CD14-positive monocyte (primary cell): ENCODE data around the gene CAMK4. TPM values are rescaled to one million over a fixed set of nuclear protein-coding genes. Genes with fewer than 3 reads are reported as not detected.

Experiments used
- DNase-seq, 3 donors: peaks; one replicate each; pipeline ENCODE4 v3.0.0-alpha.2; 2011 to 2022
- H2AFZ ChIP-seq: 2 replicates; pipeline ENCODE4 v1.6.0; 2012; ENCODE audit warnings: mild to moderate bottlenecking, low read depth, low read length, inconsistent platforms; ENCODE audit not compliant: insufficient read depth, poor library complexity, severe bottlenecking
- H3K27ac ChIP-seq, 2 donors: 1 replicate in 1 of 2; 2 replicates in 1 of 2; pipeline ENCODE4 v1.5.1; 2012 to 2013; ENCODE audit warnings: low read length in 2 of 2, control low read depth in 1 of 2, inconsistent platforms in 1 of 2, low read depth in 1 of 2, mild to moderate bottlenecking in 1 of 2
- H3K27me3 ChIP-seq, 2 donors: one replicate each; pipeline versions ENCODE4 v1.6.0 to v1.6.1; 2011 to 2013; ENCODE audit warnings: low read length in 2 of 2; ENCODE audit not compliant: control insufficient read depth in 2 of 2, insufficient read depth in 2 of 2
- H3K36me3 ChIP-seq, 2 donors: replicated peaks in 1 of 2; 1 replicate in 1 of 2; 2 replicates in 1 of 2; pipeline versions ENCODE4 v1.5.1 to v1.6.1; 2012 to 2013; ENCODE audit warnings: low read length in 2 of 2, control low read depth in 1 of 2, inconsistent platforms in 1 of 2, mild to moderate bottlenecking in 1 of 2; ENCODE audit not compliant: insufficient read depth in 2 of 2, control insufficient read depth in 1 of 2
- H3K4me1 ChIP-seq, 2 donors: 1 replicate in 1 of 2; 2 replicates in 1 of 2; pipeline versions ENCODE4 v1.5.1 to v1.6.1; 2012 to 2013; ENCODE audit warnings: low read length in 2 of 2, control low read depth in 1 of 2, inconsistent platforms in 1 of 2, mild to moderate bottlenecking in 1 of 2, moderate library complexity in 1 of 2; ENCODE audit not compliant: insufficient read depth in 2 of 2, control insufficient read depth in 1 of 2
- H3K4me2 ChIP-seq: replicated peaks from 2 replicates; pipeline ENCODE3; 2012; ENCODE audit warnings: low read length, moderate library complexity, mild to moderate bottlenecking; ENCODE audit not compliant: poor library complexity, severe bottlenecking; ENCODE audit errors: extremely low read depth
- H3K4me3 ChIP-seq, 3 experiments: fragments of 200-600 bp in 1 of 3; sonication (generic) in 1 of 3; replicated peaks in 1 of 3; 1 replicate in 2 of 3; 2 replicates in 1 of 3; pipeline ENCODE4 v1.5.1; 2011 to 2013; ENCODE audit warnings: low read length in 3 of 3, mild to moderate bottlenecking in 3 of 3, control low read depth in 2 of 3, low read depth in 2 of 3, inconsistent platforms in 1 of 3, moderate library complexity in 1 of 3
- H3K79me2 ChIP-seq: 2 replicates; pipeline ENCODE4 v1.6.0; 2012; ENCODE audit warnings: mild to moderate bottlenecking, control low read depth, inconsistent platforms, low read length, moderate library complexity; ENCODE audit not compliant: insufficient read depth
- H3K9ac ChIP-seq: 2 replicates; pipeline ENCODE4 v1.6.0; 2017; ENCODE audit warnings: low read length, mild to moderate bottlenecking; ENCODE audit not compliant: insufficient read depth, poor library complexity, severe bottlenecking
- H3K9me3 ChIP-seq, 2 donors: replicated peaks in 1 of 2; 1 replicate in 1 of 2; 2 replicates in 1 of 2; pipeline versions ENCODE4 v1.5.1 to v1.6.1; 2012 to 2013; ENCODE audit warnings: low read length in 2 of 2, control low read depth in 1 of 2; ENCODE audit not compliant: control insufficient read depth in 1 of 2, insufficient read depth in 1 of 2
- H4K20me1 ChIP-seq: 2 replicates; pipeline ENCODE4 v1.6.0; 2012; ENCODE audit warnings: mild to moderate bottlenecking, low read length, control low read depth, moderate library complexity; ENCODE audit not compliant: insufficient read depth
- H3K27ac Mint-ChIP-seq, 7 donors: one replicate each; pipeline ENCODE4 v1.8.0; 2020; ENCODE audit warnings: mild to moderate bottlenecking in 7 of 7, mixed read lengths in 7 of 7, moderate library complexity in 6 of 7, inconsistent platforms in 2 of 7
- H3K27me3 Mint-ChIP-seq, 3 donors: one replicate each; pipeline ENCODE4 v1.8.0; 2021 to 2022; ENCODE audit warnings: low read depth in 3 of 3, mild to moderate bottlenecking in 3 of 3, mixed read lengths in 3 of 3, moderate library complexity in 3 of 3, inconsistent platforms in 1 of 3
- H3K36me3 Mint-ChIP-seq, 2 donors: one replicate each; pipeline ENCODE4 v1.8.0; 2020; ENCODE audit warnings: mixed read lengths in 2 of 2, inconsistent platforms in 1 of 2, mild to moderate bottlenecking in 1 of 2
- H3K4me1 Mint-ChIP-seq: one replicate; pipeline ENCODE4 v1.8.0; 2020; ENCODE audit warnings: mild to moderate bottlenecking, mixed read lengths
- H3K4me3 Mint-ChIP-seq, 2 donors: one replicate each; pipeline ENCODE4 v1.8.0; 2020; ENCODE audit warnings: mild to moderate bottlenecking in 2 of 2, mixed read lengths in 2 of 2, moderate library complexity in 1 of 2
- H3K9me3 Mint-ChIP-seq, 7 donors: one replicate each; pipeline ENCODE4 v1.8.0; 2020 to 2022; ENCODE audit warnings: mixed read lengths in 7 of 7, mild to moderate bottlenecking in 6 of 7, moderate library complexity in 6 of 7, inconsistent platforms in 2 of 7
- CTCF ChIP-seq: fragments of 200-600 bp; IDR thresholded peaks from one replicate; pipeline ENCODE4 v1.8.0; 2022; ENCODE audit warnings: antibody characterized with exemption, mild to moderate bottlenecking
- WGBS: methylation state at CpG from one replicate; pipeline ENCODE4 v1.1.5; 2013; ENCODE audit warnings: missing lambda C conversion rate; ENCODE audit not compliant: insufficient coverage; 5-methylcytosine and 5-hydroxymethylcytosine counted together
- intact Hi-C, 2 donors: fragments of 100-400 bp; cut with micrococcal nuclease; formaldehyde crosslinking; loops; one replicate each; pipeline versions ENCODE4 v1.15.0 to v1.15.1; 2023
- polyA plus RNA-seq, 3 donors: library from polyadenylated mRNA; depleted of rRNA in 1 of 3; unstranded in 2 of 3; stranded (reverse) in 1 of 3; fragments of 300-500 nt in 2 of 3; fragments of >200 nt in 1 of 3; fragmentation: Illumina TruSeq in 2 of 3; gene quantifications; 1 replicate in 2 of 3; 2 replicates in 1 of 3; pipeline ENCODE4 v1.2.3, GENCODE V29; 2012 to 2021

The CAMK4 gene
- polyA plus RNA-seq, 3 donors: 0.24 to 0.28 TPM; not detected in 1

GRCh38 chr5:111245654-111246053 lies 21.5 kb downstream of the CAMK4 start:
- H3K4me3 ChIP-seq: no peak overlapping the region
- DNase-seq: no peak
- no peak overlapping the region for H2AFZ ChIP-seq
- no peak overlapping the region for H3K27ac ChIP-seq
- Mint-ChIP-seq H3K9me3 (peaks cover 0 to 4% (median 0%) of the 10 kb centered on the region in 7 donors), H3K4me1 (no peaks in the 10 kb centered on the region), H3K27ac (no peak overlapping the region), H3K4me3 (no peak overlapping the region), H3K27me3 (peaks cover 0 to 5% (median 2%) of the 10 kb centered on the region in 3 donors), H3K36me3 (no peaks in the 10 kb centered on the region)
- WGBS: no CpG with 5 or more reads among the region's 2 CpGs
- no peak overlapping the region for H3K4me2 ChIP-seq
- intact Hi-C loops: no loop called here
- H3K4me1 ChIP-seq: no peaks in the 10 kb centered on the region
- no peaks in the 10 kb centered on the region for H4K20me1 ChIP-seq
- H3K9ac ChIP-seq: no peak overlapping the region
- H3K36me3 ChIP-seq: no peaks in the 10 kb centered on the region
- no peaks in the 10 kb centered on the region for H3K27me3 ChIP-seq
- no peaks in the 10 kb centered on the region for H3K9me3 ChIP-seq
- no peaks in the 10 kb centered on the region for H3K79me2 ChIP-seq
- TF ChIP-seq CTCF: no peak

GRCh38 chr5:111246459-111246858 lies 22.3 kb downstream of the CAMK4 start:
- H3K4me1 Mint-ChIP-seq: no peaks in the 10 kb centered on the region
- Histone ChIP-seq H3K27ac (no peak overlapping the region), H3K27me3 (no peaks in the 10 kb centered on the region), H3K4me1 (no peaks in the 10 kb centered on the region), H3K4me2 (no peak overlapping the region), H4K20me1 (no peaks in the 10 kb centered on the region), H3K9ac (no peak overlapping the region), H3K4me3 (no peak overlapping the region), H3K9me3 (no peaks in the 10 kb centered on the region), H2AFZ (no peak overlapping the region), H3K79me2 (no peaks in the 10 kb centered on the region), H3K36me3 (no peaks in the 10 kb centered on the region)
- H3K9me3 Mint-ChIP-seq: peaks cover 0 to 4% (median 0%) of the 10 kb centered on the region in 7 donors
- H3K4me3 Mint-ChIP-seq: no peak overlapping the region
- H3K36me3 Mint-ChIP-seq: no peaks in the 10 kb centered on the region
- DNase-seq: no peak
- H3K27ac Mint-ChIP-seq: no peak overlapping the region
- intact Hi-C loops: no loop called here
- peaks cover 0 to 5% (median 2%) of the 10 kb centered on the region in 3 donors for H3K27me3 Mint-ChIP-seq
- TF ChIP-seq CTCF: no peak
- no CpG with 5 or more reads among the region's 1 CpG for WGBS
